Measurements from ENCODE around the gene TMEM131L.
"Not testable (repeated sequence)": the region's sequence is repeated elsewhere in the genome, so short reads cannot be mapped to it uniquely, and the experiment has no call there.

Gene TMEM131L

GRCh38 chr4:153506341-153507309 is 40.5 kb downstream of the TMEM131L start:
- no peak for DNase-seq

GRCh38 chr4:153507310-153508073 is 41.3 kb downstream of the TMEM131L start:
- no peak for DNase-seq

DNA sequence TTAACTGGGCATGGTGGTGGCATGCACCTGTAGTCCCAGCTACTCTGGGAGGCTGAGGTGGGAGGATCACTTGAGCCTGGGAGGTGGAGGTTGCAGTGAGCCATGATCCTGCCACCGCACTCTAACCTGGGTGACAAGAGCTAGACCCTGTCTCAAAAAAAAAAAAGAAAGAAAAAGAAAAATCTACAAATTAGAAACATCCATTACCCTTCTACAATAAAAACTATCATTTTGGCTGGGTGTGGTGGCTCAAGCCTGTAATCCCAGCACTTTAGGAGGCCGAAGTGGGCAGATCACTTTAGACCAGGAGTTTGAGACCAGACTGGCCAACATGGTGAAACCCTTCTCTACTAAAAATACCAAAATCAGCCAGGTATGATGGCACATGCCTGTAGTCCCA is 43.1 kb downstream of the TMEM131L start:
- DNase-seq = not testable (repeated sequence)

GRCh38 chr4:153509724-153510123 is 43.6 kb downstream of the TMEM131L start:
- no peak for DNase-seq

GRCh38 chr4:153510252-153511001 is 44.3 kb downstream of the TMEM131L start:
- no peak for DNase-seq

- DNase-seq = no peak
Measured at GRCh38 chr4:153511104-153511503, 44.9 kb downstream of the TMEM131L start.

DNA sequence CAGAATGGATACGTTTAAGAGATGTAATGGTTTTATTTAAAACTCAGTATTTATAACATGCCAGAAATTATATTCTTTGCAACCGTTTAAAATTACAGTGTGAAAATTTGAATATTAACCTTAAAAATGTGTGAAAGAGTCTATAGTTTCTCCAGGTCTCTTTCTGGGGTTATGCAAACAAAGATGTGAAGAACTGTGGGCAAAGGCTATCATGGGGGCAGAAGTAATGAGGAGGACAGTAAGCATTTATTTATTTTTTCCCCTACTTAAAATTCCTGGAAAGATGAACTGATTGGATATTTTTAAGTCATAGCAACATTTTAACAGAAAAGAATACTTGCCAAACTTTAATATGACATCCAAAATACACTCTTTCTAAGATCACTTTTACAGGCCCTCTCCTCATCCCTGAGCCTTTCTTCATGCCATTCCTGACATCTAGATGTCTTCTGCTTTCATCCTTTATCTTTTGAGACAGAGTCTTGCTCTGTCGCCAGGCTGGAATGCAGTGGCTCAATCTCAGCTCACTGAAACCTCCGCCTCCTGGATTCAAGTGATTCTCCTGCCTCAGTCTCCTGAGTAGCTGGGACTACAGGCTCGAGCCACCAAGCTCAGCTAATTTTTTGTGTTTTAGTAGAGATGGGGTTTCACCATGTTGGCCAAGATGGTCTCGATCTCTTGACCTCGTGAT is 46.1 kb downstream of the TMEM131L start:
- DNase-seq = no peak

GRCh38 chr4:153512952-153513500 is 46.9 kb downstream of the TMEM131L start:
- no peak for DNase-seq

- DNase-seq = no peak
Measured at GRCh38 chr4:153513596-153513995, 47.4 kb downstream of the TMEM131L start.

DNA sequence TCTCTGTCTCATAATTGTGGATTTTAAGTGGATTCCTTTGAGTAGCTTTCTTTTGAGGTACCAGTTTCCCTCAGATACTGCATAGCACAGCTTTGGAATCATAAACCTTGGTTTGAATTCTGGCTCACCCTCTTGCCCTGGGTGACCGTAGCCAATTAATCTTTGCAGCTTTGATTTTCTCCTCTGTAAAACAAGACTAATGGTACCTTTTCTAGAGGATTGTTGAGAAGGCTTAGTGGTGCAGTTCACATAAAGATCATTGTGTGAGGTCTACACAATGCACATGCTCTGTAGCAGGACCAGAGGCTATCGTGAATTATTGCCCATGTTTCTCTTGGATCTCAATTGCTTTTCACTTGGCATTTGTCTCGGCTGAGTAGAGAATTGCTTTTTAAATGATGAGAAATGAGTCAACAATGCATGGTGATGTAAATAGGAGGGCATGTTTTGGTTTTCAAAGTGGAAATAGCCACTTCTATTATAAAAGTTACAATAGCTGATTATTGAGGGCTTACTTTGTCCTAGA is 47.9 kb downstream of the TMEM131L start:
- no peak for DNase-seq

DNA sequence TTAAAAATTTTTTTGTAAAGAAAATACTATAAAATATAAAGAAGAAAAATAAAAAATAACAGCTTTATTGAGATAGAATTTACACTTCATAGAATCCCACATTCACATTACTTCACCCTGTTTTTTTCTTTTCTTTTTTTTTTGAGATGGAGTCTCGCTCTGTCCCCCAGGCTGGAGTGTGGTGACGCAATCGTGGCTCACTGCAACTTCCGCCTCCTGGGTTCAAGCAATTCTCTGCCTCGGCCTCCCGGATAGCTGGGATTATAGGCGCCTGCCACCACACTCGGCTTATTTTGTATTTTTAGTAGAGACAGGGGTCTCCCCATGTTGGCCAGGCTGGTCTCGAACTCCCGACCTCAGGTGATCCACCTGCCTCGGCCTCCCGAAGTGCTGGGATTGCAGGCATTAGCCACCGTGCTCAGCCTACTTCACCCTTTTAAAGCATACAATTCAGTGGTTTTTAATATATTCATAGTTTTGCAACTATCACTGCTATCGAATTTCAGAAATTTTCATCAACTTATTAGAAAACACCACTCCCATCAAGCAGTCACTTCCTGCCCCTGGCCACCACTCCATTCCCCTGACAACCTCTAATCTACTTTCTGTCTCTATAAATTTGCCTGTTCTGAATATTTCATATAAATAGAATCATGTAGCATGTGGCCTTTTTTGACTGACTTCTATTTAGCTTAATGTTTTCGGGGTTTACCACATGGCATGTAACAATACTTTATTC is 48.7 kb downstream of the TMEM131L start:
- DNase-seq = no peak

GRCh38 chr4:153517159-153517558 is 51.0 kb downstream of the TMEM131L start:
- no peak for DNase-seq

GRCh38 chr4:153518001-153518400 is 51.8 kb downstream of the TMEM131L start:
- DNase-seq = no peak

GRCh38 chr4:153518637-153519389 is 52.7 kb downstream of the TMEM131L start:
- DNase-seq = no peak

DNA sequence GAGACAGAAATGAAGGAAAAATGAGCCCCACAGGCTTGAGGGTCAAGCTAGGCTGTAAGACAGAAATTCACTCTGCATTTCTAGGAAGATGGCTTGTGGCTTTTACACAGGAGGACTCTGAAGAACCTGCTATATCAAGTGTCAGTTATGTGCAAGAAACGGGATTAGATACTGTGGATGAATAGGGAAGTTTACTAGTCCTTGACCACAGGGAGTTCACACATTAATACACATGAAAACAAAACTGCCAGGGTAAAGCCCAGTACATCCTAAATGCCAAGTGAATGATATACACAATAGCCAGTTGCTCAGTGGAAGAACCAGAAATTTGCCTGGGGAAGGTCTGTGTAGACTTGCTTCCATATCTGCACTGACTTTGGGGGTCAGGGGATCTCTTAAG is 53.5 kb downstream of the TMEM131L start:
- DNase-seq = no peak

DNA sequence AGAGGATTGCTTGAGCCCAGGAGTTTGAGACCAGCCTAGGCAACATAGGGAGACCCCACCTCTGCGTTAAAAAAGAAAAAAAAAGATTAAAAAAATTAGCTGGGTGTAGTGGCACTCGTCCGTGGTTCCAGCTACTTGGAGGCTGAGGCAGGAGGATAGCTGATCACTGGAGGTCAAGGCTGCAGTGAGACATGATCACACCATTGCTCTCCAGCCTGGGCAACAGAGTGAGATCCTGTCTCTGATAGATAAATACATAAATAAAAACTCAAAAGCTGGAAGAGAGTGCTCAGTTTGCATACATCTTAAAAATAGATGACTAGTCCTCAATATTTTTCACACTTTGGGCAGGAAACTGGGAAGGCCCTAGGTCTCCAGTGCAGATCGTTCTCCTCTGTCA is 54.1 kb downstream of the TMEM131L start:
- DNase-seq = no peak

DNA sequence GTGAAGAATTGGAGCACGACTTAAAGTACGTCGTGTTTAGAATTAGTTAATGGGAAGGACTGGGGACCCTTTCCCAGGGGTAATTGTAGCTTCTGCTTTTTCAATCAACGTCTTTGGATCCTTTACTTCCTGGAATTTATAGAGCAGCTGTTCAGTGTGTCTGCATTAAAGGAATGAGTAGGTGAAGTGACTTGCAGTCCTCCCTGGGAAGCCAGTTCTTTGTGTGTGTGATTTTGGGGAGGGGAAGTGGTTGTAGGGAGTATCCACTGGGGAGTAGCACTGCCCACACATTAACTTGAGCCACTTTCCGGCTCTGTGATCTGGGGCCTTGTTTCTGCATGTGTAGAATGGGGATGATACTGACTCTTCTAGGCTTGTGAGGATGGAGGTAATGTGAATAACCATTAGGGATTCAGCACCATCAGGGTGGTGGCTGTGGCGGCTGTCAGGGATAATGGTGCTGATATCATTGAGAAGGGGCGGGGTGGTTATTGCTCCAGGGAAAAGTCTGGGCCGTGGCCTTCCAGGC is 54.7 kb downstream of the TMEM131L start:
- no peak for DNase-seq

GRCh38 chr4:153521478-153521877 is 55.3 kb downstream of the TMEM131L start:
- DNase-seq = no peak

DNA sequence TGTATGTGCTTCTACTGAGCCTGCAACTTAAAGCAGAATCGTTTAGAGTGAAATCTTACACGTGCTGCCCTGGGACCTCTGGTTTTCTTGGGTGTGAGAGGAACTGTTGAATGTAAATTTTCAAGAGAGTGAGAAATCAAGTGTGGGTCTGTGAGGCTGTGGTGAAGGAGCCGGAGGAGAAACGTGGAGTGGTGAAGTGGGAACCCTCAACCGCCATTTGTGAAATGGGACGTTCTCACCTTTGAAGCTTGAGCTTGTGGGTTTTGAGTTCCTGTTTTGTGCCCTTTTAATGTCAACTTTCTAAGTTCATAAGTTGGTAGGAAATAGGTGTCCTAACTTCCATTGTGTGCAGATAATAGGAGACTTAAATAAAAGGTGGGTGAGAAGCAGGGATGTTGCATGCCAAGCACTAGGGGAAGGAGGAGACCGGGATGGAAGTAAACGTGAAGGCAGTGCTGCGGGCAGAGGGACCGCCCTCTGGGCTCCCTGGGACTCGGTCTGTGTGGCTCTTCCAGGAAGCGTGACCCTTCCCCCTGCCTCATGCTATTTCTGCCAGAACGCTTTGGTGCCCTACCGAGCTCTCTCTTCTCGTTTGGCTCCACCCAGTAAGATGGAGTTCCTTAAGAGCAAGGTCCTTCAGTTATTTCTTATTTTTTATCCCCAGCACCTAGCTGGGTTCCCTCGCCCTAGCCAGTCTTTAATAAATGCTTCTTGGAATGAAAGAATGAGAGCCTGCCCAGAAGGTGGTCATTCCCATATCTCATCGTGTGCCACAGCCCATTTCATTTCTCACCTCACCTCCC is 56.0 kb downstream of the TMEM131L start:
- DNase-seq = peak; percentile 33

DNA sequence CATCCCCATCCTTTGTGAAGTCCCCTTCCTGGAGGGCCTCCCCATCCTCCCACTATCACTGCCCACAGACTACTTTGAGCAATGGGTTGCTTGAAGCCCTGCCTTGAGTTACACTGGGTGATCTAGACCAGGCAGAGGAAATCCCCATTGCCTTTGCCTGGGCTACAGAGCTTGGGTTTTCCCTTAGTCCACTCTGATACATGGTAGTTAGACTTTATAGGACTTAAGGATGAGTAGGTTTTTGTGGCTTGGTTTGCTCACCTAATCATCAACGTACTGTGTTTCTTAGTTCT is 56.6 kb downstream of the TMEM131L start:
- DNase-seq = no peak

All from CD4-positive, alpha-beta T cell treated with Interferon gamma for 1 hour (primary cell).